ENCODE measurements around the gene RDH13.
"Not testable (repeated sequence)": the region's sequence is repeated elsewhere in the genome, so short reads cannot be mapped to it uniquely, and the experiment has no call there.

The RDH13 gene

DNA sequence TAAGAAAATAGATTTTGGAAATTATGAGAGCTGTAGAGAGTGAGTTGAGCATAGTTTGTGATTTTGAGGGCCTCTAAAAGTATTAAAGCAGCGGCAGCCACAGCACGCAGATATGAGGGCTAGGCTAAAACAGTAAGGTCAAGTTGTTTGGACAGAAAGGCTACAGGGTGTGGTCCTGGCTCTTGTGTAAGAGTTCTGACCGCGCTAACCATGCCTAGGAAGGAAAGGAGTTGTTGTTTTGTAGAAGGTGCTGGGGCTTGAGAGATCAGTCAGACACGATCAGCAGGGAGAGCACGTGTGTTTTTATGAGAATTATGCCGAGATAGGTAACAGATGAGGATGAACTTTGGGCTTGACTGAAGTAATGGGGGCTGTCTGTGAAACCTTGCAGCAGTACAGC, 54.2 kb downstream of the RDH13 start:
- not testable (repeated sequence) for DNase-seq

DNA sequence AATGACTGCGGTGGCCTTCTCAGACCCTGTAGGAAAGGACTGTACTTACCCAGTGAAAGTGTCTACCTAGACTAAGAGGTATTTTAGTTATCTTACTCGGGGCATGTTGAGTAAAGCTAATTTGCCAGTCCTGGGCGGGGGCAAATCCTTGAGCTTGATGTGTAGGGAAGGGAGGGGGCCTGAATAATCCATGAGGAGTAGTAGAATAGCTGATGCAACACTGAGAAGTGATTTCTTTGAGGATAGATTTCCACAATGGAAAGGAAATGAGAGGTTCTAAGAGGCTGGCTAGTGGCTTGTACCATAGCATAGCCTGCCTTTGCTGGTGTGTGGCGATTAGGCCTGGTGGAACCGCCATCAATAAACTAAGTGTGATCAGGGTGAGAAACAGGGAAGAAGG, 54.8 kb downstream of the RDH13 start:
- DNase-seq = not testable (repeated sequence)

DNA sequence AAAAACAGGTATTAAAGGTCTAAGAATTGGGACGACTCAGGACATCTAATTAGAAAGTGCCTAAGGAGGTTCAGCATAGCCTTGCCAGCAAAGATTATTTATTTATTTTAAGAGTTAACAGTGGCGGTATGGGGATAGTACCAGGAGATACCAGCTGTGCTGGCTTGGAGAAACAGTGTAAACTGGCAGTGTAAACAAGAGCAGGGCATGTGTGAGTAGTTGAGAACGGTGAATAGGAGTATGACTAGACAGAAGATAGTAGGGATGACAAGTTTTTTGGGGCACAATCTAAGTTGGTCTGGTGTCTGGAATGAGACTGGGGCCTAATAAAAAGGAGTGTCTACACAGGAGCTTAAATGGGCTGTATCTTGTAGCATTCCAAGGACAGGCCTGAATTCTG, 55.4 kb downstream of the RDH13 start:
- not testable (repeated sequence) for DNase-seq

DNA sequence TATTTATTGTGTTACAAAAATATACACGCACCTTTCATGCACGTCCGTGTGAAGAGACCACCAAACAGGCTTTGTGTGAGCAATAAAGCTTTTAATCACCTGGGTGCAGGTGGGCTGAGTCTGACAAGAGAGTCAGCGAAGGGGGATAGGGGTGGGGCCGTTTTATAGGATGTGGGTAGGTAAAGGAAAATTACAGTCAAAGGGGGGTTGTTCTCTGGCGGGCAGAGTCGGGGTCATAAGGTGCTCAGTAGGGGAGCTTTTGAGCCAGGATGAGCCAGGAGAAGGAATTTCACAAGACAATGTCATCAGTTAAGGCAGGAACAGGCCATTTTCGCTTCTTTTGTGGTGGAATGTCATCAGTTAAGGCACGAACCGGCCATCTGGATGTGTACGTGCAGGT, 56.2 kb downstream of the RDH13 start:
- not testable (repeated sequence) for DNase-seq

DNA sequence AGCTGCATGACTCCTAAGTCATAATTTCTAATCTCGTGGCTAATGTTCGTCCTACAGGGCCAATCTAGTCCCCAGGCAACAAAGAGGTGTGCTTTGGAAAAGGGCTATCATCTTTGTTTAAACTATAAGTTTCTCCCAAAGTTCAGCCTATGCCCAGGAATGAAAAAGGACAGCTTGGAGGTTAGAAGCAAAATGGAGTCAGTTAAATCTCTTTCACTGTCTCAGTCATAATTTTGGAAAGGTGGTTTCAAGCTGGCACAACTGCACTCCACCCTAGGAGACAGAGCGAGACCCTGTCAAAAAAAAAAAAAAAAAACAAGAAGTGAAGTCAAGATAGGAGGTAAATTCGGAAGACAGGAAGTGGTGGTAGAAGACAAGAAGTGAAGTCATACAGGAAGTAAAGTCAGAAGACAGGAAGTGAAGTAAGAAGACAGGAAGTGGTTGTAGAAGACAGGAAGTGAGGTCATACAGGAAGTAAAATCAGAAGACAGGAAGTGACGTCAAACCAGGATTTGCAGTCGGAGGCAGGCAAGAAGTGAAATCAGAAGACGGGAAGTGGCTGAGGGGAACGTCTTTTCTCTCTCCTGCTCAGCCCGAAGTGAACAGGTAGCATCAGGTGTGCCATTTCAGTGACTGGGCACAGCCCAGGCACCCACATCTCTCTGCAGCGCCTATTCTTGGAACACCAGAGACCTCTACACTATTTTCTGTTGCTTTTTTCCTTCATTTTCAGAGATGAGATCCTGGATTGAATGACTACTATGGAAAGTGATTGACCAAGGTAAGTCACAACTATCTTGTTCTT, 57.1 kb downstream of the RDH13 start:
- no peak for DNase-seq

DNA sequence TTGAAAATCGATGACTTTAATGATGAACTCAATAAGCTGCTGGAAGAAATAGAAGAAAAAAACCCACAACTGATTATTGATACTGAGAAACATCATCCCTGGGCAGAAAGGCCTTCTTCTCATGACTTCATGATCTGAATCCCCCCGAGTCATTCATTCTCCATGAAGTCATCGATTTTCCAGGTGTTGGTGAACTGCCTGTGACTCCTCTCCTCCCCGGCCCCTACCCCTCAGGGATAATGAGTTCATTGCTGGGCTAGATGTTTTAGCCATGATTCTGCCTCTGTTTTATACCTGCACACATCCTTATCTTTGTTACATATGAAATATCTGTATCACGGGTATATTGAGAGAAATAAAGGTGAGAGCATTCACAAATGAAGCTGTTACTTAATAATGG, 62.2 kb downstream of the RDH13 start:
- no peak for DNase-seq

DNA sequence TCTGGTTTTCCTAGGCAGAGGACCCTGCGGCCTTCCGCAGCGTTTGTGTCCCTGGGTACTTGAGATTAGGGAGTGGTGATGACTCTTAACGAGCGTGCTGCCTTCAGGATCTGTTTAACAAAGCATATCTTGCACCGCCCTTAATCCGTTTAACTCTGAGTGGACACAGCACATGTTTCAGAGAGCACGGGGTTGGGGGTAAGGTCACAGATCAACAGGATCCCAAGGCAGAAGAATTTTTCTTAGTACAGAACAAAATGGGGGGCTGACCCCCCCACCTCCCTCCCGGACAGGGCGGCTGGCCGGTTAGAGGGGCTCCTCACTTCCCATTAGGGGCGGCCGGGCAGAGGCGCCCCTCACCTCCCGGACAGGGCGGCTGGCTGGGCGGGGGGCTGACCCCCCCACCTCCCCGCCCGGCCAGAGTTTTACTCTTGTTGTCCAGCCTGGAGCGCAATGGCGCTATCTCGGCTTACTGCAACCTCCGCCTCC, 64.2 kb downstream of the RDH13 start:
- not testable (repeated sequence) for DNase-seq

DNA sequence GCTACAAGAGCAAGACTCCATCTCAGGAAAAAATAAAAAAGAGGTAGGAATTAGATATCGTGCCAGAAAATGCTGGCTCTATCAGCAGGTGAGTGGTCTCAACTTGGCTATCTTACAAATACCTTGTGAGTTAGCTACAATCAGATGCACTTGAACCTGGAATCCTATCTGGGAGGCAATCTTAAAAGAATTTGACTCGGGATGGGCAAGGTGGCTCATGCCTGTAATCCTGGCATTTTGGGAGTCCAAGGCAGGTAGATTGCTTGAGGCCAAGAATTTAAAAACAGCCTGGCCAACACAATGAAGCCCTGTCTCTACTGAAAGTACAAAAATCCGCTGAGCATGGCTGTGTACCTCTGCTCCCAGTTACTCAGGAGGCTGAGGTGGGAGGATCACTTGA, 67.4 kb downstream of the RDH13 start:
- no peak for DNase-seq

Data from NCI-H187 (cell line).